NCI-H1930 (cell line): ENCODE data around the gene RTRAF.

Experiments
- DNase-seq, 2 experiments: peaks; one replicate each; lab custom pipeline; 2025; lab: John Stamatoyannopoulos, UW

Gene RTRAF

DNA sequence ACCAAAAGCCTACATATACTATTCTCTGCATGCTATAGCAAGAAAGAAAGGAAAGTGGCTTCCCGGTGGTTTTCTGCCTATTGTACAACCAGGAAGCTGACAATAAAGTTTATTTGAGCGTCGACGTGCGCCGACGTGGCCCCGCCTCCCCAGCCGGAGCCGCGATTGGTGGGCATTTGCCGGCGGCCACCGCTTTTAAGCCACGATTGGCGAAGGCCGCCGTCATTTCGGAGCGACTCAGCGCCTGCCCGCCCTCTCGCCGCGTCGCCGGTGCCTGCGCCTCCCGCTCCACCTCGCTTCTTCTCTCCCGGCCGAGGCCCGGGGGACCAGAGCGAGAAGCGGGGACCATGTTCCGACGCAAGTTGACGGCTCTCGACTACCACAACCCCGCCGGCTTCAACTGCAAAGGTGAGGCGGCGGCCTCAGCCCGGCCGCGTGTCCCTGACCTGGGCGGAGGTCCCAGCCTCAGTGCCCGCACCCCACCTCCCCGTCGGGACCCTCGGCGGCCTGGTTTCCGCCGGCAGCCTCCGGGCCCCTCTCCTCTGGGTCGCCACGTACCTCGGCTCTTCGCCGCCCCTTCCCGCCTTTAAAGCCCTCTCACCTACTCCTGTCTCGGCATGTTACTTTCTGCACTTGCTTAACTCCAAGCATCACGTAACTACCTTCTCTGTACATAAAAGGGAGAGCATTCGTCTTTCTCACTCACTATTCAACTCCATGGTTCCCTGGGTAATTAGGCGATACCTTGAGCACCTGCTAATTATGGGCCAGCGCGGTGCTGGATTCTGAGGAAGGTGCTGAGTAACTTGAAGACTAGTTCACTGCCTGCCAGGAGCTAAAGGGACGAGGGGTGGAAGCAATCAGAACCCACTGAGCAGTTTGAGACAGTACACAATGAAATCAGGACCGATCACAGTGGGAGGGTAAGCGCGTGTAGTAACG is at the start of gene RTRAF:
Gene RTRAF, plus strand, starts transcription at position 254 of the 942 bp plus-strand sequence. Its CDS starts 94 bp downstream, at position 348.
- DNase-seq: peak; percentile 79 to 83

DNA sequence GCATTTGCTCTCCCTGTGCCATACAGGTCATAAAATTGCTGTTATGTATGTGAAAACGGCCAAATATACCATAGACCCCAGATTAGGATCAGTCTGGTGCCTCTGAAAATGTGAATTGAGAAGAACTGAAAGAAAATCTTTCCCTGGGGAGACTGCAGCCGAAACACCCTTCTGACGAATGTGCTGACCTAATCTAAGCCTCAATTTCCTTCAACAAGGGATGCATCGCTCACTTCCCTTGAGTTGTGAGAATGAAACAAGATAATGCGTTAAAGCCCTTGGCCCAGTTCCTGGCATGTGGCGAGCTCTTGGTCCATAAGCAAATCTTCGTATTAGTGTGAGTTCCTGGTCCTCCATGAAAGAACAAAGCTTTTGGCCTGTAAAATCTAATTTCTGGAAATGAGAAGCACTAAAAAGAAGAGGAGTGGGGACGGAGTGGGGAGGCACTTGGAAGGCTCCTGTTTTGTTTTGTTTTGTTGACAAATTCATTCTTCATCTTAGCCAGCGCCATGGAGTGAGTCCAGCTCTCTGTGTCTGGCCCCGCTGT is 49.5 kb upstream of the RTRAF start:
- no peak for DNase-seq

DNA sequence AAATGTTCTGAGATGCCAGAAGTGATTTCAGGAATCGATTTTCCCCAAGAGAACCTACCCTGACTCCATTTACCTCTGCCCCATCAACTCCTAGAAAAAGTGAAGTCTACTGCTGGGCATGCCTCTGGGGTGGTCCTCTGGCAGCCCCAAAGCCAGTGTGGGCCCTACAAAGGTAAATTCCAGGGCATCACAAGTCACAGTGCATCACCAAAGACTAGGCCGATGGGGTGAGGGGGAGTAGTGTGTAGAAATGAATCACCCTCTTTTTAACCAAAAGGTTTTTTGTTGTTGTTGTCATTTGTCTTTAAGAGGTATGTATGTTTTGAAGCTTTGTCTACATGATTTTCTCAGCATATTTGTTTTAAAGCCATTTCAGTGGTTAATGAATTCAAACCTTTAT is 46.4 kb upstream of the RTRAF start:
- DNase-seq: no peak

DNA sequence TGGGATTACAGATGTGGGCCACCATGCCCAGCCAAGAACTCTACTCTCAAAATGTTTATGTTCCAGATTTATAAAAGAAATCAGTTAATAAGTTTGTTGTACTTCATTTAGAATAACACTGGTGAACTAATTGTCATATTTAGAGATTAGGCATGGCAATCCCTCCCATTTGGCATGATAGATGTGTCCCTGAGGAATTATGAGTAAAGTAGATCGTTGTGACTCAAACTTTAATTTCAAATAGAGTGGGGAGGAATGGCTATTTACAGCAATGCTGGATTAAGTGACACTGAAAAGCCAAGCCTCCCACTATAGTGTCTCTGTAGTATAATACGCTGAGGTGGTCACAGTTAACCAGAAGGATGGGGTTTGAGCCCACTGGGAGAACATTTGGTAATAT is 39.3 kb upstream of the RTRAF start:
- no peak for DNase-seq

DNA sequence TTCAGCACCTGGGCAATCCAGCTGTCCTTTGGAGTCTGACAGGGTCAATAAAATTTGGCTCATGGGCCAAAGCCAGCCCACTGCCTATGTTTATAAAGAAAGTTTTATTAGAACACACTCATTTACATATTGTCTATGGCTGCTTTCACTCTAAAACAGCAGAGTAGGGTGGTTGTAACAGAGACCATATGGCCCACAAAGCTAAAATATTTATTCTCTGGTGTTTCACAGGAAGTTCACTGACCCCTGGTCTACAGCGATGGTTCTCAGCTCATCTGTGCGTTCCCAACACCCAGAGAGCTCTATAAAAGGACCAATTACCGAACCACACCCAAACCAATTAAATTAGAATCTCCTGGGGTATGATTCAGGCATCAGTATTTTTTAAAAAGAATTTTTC is 37.7 kb upstream of the RTRAF start:
- no peak for DNase-seq

DNA sequence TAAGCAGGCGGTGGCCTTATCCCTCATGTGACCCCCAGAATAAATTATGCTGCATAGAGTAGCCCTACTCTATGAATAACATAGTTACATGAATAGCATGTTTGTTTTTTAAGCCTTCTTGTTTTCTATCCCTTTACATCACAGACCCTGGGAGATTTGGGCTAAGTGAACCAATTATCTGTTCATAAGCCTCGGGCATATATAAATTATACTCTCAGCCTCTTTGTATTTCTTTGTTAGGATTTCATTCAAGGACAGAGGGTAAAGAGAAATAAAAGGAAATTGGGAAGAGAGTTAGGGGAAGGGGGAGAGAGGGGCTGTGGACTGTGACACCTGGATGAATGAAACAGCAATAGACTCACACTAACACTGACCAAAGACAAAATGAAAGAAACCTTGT is 35.3 kb upstream of the RTRAF start:
- peak in 1 of 2 experiments; percentile 14 for DNase-seq

DNA sequence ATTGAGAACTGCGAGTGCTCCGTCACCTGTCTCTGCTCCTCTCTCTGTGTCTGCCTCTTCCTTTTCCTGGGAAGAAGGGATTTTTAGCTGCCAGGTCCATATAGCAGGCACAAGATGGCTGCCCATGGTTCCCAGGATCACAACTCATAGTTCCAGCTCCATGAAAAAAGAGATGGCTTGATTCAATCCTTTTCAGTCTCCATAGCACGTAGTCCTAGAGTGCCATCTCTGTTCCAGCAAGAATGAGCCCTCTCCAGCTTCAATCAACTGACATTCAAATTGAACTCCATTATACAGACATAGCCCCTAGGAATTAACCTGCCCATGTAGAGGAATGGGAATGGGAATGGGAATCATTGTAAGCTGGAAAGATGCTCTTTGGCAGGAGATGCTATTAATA is 34.7 kb upstream of the RTRAF start:
- DNase-seq: peak in 1 of 2 experiments; percentile 11

DNA sequence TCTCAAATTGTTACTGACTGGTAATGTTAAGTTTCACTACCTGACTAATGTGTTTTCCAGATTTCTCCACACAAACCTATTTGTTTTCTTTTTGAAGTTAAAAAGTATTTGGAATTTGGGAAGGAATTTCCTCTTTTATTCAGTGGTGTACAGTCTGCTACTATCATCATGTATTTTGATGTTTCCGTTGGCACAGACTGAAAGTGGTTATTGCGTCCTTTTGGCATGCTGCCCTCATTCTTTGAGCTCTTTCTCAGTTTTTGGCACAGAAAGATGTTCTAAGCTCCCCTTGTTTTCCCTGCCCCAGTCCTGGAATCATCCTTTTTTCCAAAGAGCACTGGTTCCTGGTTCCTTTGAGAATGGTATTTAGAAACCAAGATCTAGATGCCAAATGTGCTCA is 31.4 kb upstream of the RTRAF start:
- no peak for DNase-seq

DNA sequence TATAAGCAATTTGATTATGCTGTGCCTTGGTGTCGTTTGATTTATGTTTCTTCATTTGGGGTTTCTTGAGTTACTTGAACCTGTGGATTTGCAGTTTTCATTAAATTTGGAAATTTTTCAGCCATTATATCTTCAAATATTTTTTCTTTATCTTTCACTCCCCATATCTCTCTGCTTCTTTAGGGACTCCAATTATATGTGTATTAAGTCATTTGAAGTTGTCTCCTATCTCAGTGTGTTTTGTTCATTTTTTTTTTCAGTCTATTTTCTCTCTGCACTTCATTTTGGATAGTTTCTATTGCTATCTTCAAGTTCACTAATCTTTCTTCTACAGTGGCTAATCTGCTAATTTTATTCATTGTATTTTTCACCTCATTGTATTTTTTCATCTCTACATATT is 29.4 kb upstream of the RTRAF start:
- no peak for DNase-seq

DNA sequence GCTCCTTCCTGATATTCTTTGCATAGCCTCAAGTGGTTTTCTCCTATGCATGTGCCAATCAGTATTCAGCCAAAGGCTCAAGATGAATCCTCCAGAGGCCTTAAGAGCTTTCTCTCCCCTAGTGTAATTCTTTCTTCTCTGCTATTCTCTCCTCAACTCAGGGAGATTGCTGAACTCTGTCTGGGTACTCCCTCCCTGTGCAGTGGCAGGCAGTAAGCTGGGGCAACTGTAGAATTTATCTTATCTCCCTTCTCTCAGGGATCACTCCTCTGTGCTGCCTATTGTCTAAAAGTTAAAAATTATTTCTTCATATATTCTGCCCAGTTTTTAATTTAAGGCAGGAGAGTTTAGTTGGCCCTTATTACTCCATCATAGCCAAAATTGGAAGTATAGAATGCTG is 28.5 kb upstream of the RTRAF start:
- DNase-seq: no peak

DNA sequence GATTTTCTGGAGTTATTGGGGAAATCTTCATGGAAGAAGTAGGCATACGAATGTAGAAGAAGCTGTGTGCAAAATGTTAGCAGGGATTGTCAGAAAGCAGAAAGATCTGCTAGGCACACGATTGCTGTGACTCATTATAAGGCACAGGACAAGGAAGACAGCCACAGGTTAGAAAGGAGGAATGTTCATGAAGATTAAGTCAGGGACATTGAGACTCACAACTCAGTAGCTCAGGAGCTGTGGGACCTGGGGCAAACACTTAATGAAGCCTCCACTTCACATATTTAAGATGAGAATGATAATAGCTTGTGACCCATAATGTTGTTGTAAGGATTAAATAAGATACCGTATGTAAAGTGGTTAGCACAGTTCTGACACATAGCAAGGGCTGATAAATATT is 26.6 kb upstream of the RTRAF start:
- DNase-seq: no peak

DNA sequence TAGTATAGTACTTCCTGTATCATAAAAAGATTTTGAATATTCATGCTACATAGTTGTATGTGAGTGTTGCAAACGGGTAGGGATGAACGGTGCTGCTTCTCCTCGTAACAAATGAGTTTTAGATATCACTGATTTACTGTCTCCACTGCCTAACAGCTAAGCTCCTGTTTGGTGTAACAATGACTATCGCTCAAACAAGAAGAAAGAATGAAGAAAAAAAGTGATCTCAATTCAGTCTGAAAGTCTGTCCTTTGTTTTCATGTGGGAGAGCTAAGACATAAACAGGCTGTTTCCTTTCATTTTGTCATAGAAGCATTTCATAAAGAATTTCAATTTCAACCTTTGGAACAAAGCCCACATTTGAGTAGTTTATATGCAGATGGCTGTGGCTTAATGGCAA is 26.1 kb upstream of the RTRAF start:
- no peak for DNase-seq

DNA sequence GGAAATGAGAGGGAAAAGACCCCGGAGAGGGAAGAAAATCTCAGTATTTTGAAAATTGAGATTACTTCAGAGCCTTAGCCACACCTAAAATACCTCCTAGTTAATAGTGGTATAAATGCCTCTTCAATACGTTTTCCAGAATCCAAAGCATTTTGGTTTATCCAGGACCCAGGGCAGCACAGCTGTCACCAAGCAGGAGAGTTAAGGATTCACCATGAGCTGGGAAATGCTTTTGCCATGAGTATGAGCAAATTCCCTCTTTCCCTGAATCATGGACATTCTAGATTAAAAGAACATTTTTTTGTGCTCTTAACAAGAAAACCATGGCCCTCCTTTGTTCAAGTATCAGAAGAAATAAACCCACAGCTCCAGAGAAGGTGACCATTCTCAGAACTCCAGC is 21.8 kb upstream of the RTRAF start:
- DNase-seq: no peak

DNA sequence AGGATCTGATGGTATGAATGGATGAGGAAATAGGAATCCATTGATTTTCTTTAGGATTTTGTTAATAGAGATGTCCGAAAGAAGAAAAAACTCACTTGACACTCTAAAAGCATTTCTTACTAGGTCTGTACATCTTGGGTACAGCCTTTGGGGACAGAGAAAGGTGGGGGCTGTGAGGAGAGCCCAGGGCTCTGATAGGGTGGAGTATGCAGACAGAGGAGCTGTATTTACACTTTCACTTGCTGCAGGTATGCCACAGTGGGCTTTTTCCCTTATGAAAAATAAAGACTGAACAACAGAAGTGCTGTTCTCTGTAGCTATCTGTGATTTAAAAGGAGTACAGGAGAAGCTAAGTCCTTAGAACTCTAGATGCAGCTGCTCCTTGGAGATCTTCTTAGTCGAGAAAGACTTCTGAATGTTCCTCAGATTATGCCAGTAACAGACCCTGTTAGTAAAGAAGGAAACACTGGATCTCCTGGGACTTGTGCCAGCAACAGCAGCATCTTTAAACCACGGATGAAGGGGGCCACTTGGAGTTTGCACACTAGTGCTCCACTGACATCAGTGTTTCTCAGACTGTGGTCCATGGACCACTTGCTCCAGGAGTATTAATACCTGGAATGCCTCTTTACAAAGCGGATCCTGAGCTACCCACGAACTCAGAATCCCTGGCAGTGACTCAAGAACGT is 19.4 kb upstream of the RTRAF start:
- DNase-seq: no peak

DNA sequence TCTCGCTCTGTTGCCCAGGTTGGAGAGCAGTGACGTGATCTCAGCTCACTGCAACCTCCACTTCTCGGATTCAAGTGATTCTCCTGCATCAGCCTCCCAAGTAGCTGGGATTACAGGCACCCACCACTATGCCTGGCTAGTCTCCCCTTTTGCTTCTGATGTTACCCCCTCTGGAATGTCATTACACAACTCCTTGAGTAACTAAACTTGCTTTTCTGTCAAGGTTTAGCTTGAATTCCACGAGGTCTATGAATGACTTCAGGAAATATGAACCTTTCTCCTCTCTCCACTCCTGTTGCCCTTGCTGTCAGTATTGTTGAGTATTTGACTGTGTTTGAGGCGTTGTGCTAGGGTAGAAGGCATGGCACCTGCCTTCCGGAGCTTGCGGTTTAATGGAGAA is 16.8 kb upstream of the RTRAF start:
- DNase-seq: no peak

DNA sequence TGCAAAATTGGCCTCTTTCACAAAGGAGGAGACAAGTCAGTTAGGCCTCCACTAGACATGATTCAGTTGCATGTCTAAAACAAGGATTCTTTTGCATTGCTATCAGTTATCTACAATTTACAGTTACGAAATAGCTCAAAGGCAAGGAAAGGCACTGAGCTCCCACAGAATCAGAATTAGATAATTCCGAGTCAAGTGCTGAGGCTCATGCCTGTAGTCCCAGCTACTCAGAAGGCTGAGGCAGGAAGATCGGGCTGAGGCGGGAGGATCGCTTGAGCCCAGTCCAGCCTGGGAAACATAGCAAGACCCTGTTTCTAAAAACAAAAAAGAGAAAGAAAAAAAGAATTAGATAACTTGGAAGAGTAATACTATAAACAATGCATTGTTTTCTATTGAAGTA is 12.3 kb upstream of the RTRAF start:
- no peak for DNase-seq

DNA sequence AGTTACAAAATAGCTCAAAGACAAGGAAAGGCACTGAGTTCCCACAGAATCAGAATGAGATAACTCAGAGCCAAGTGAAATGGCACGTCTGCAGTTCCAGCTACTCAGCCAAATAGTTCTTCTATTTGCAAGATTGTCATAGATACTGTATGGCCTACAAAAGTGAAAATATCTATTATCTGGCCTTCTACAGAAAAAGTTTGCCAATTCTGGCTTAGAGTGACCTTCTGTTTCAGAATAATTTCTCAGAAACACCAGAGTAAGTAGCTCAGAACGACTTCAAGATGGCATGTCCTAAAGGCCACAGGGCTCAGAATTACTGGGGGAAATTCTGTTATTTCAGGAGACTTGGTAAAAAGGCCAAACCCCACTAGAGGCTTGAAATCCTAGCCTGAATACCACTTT is 10.7 kb upstream of the RTRAF start:
- DNase-seq: no peak

DNA sequence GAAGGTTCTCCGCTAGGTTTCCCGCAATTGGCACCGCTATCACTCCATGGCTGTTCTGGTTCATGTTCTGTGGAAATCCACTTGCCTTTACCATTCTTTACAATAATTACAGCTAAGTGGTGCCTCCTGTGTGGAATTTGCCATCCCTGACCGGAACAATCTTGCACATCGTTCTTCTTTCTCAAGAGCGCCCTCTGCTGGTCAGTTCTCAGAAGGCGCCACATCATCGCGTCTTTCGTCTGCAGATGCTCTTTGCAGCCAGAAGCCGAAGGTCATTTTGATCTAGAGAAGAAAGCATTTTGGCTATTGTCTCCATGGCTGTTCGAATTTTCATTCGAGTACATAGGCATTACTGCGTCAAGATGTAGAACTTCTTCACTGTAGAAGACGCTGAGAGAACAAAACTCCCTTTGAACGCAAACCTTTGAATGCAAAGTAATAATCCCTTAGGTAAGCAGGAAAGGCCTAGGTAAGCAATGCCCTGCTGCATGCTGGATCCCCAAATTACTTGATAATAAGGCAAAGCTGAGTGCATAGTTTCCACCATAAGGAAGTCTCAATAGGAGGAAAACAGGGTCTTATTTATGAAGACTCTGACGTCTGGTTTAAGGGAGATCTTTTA is 10.1 kb upstream of the RTRAF start:
- DNase-seq: peak; percentile 57 to 63

DNA sequence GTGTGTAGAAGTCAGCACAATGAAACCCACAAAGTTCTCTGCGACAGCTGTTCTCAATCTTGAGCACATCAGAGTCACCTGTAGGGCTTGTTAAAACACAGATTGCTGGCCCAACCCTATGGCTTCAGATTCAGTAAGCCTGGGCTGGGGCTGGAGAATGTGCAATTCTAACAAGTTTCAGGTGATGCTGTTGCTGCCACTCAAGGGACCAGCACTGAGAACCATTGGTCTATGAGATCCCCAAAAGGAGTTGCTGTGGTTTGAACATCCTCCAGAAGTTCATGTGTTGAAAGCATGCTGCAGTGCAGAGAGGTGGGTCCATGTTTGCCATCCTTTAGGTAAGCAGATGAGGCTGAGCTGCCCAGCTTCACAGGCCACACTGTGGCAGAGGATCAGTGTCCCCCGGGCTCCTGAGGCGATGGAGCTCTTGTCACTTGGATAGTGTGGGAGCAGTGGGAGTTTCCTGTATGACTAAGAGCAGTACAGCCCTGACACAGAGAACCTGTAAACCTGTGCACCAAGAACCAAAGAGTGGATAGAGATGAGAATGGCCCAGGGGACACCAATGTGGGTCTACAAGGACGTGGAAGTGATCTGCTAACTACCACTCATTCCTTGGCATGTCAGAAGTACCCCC is 8.0 kb upstream of the RTRAF start:
- DNase-seq: no peak

DNA sequence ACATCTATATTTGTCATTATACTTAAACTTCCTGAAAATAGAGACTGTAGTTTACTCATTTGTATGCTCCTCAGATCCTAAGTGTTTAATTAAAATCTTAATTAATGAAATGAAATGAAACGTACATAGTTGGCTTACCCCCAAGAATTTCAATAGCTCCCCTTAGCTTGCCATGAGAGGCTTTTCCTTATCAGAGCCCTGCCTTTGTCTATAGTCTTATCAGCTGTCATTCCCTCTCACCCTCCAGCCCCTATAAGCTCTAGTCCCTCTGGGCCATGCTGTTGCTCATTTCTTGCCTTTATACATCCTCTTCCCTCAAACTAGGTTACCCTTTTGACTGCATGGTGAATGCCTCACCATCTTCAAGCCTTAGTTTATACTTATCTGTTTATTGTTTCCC is 1.1 kb upstream of the RTRAF start:
- no peak for DNase-seq

DNA sequence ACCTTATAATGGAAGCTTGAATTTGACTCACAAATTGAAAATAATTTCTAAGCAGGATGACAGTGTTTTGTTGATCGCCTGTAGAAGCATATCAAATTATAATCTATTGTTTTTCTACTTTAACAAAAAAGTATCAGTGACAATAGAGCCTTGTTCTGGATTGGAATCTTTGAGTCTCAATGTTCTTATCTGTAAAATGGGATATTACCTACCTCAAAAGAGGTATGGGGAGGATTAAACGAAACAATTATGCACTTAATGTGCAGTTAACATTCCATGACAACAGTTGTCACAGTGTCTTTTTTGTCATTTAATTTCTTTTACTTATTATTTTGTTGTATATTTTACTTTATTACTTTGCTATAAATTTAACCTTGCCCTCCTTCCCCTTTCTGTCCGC is 1.1 kb downstream of the RTRAF start:
- DNase-seq: no peak

DNA sequence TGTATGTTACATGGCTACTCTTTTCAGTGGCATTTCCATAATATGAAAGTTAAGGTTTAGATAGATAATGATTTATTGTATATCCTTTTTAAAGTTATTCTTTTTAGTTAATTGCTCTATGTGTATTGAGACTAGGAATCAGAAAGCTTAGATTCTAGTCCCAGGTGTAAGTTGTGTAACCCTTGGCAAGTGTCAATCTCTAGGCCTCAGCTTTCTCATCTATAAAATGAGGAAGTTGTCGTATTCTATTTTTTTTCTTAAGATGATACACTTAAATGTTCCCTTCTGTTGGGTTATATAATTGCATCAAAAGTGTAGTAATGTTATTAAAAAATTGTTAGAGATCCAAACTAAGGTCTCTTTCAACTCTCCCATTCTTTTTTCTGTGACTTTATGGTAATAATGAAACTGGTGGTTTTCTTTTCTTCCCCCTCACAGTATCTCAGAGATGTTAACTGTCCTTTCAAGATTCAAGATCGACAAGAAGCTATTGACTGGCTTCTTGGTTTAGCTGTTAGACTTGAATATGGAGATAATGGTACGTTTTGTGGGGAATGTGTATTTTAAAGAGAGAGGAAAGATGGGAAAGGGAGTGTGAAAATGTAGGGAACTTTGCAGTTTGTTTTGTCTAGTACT is 4.1 kb downstream of the RTRAF start:
- no peak for DNase-seq
